HG02852 (cell line): ENCODE data around the gene UBE2E3.
"Not testable (repeated sequence)": the region's sequence is repeated elsewhere in the genome, so short reads cannot be mapped to it uniquely, and the experiment has no call there.

Experiments
- ATAC-seq: cut with Tn5 transposase; IDR thresholded peaks from one replicate; pipeline ENCODE4 v1.9.1; 2021; ENCODE audit warnings: mild to moderate bottlenecking, moderate library complexity; ENCODE audit not compliant: unreplicated experiment

The UBE2E3 gene

DNA sequence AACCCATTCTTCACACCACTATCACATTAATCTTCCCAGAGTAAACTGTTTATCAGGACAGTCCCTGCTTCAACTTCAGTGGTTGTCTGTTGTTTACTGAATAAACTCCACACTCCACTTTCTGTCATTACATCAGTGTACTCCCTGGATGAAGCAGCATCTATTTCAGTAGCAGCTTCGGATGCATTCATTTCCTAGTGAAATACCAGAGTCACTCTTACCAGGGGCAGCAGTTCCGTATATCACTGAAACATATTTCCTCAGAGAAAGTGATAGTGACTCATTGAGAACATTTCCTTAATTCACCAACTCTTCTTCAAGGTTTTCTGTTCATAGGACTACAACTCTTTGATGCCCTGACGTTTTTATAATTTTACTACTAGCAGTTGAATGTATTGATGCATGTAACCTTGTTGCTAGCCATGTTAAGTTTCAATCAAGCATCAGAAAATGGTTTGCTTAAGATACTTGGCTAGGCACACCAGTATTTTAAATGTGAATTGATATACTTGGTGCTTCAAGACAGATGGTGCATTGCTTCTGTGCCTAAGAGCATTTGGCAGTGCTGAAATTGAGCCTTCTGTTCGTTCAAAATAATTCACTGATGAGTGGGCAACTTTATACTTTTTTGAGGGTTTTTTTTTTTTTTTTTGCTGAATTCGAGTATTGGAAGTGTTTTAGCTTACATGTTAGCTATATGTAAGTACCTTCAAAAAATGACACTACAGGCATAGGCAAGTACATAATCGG, 92.3 kb downstream of the UBE2E3 start:
- ATAC-seq, result no peak

DNA sequence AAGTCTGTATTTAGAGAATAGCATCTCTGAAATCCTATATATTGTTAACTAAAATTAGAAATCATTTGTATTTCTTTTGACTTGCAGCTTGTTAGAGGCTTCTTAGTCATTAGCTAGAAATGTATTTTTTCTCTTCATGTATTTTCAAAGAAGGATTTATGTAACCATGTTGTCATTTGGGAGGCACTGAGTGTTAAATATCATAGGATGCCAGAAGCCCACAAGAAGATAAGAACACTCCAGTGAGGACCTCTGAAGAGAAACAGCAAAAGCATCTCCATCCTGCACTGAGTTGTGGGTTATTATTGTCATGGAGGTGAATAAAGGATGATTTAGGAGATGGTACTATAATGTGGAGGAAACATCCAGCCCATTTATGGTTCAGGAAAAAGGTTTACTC, 93.5 kb downstream of the UBE2E3 start:
- no peak for ATAC-seq

DNA sequence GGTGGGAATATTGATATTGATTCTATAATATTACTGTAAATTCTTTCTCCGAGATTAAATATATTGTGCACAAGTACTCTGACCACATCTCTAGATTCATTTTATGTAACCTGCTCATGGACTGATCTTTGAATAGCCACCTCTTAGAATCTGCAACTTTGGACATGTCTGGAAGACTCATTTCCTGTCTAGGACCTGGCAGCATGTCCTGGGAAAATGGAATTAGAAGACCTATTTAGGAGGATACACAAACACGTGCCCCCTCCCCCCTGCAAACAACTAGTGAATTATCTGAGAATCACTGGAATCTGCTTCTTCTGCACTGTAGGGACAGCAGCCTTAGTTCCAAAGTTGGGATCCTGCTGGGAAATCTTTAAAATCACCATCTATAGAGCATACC, 94.1 kb downstream of the UBE2E3 start:
- no peak for ATAC-seq

DNA sequence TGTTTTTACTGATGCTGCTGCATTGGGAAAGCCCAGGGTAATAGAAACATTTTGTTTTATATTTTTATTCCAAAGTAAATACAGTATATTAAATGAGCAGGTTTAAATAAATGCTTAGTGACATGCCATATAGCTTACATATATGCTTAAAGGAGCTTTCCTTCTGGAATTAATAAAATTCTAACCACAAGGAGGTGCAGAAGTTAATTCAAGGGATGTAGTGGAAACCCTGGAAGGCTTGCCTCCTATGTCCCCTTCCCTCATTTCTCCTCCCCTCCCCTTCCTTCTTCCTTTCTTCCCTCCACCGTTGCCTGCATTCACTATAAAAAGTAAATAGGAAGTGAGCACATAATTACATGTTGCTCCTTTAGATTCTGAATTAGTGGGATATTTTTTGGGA, 96.3 kb downstream of the UBE2E3 start:
- ATAC-seq, result no peak

DNA sequence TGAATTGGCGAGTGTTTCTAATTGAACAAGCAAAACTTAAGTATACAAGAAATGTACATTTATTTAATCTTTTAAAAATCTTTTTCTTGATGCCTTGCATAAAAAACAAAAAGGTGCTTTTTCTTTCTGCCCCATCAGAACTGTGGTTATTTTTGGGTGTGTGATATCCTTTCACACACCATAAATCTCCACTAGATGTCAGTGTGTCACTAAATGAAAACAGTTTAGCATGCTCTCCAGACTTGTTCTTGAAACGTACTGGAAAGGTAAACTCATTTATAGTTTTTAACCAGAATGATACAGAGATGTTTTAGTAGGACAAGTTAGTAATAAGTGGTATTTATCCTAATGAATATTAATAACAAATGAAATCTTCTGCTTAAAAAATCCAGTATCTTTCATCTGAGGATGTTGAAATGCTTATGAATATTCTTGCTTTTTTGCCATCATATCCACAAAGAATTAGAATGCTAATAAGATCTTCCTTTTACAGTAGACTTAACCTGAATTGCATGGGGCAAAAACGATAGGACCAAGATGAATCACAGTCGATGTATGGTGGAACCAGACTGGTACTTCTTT, 96.8 kb downstream of the UBE2E3 start:
- peak; percentile 88 for ATAC-seq

DNA sequence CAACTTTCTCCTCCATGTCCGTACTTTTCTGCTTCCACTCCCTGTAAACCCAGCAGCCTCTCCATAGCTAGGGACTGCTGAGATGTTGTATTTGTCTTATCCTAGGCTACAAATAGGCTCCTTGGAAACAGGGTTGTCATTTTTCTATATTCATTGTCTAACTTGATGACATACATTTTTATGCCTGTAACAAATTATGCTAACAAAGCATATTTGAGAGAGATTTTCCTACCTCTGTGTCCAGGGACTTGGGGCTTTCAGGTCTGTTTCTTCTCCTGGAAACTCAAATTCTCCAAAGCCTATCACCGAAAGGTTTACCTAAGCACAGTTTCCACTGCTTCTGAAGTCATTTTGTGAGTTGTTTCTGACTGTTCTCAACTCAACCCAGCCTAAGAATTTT, 102.7 kb downstream of the UBE2E3 start:
- no peak for ATAC-seq

DNA sequence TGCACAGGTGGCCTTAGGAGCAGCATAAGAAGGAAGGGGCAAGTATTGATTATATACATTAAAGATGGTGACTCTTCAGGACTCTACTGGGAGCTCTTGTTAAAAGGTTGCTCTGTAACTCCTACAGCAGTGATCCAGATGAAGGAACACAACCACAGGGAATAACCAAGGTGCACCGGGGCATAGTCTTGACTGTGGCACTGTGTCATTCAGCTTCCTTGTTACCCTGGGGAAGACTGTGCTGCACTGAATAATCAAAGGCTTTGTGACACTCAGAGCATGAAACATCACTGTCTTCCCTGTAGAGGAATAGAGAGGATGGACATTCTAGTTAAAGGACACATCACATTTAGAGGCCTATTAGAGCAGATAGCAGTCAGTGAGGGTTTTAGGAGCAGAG, 105.3 kb downstream of the UBE2E3 start:
- ATAC-seq, result no peak

DNA sequence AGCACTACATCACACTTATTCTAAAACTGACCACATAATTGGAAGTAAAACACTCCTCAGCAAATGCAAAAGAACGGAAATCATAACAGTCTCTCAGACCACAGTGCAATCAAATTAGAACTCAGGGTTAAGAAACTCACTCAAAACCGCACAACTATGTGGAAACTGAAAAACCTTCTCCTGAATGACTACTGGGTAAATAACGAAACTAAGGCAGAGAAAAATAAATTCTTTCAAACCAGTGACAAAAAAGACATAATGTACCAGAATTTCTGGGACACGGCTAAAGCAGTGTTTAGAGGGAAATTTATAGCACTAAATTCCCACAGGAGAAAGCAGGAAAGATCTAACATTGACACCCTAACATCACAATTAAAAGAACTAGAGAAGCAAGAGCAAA, 111.5 kb downstream of the UBE2E3 start:
- not testable (repeated sequence) for ATAC-seq

DNA sequence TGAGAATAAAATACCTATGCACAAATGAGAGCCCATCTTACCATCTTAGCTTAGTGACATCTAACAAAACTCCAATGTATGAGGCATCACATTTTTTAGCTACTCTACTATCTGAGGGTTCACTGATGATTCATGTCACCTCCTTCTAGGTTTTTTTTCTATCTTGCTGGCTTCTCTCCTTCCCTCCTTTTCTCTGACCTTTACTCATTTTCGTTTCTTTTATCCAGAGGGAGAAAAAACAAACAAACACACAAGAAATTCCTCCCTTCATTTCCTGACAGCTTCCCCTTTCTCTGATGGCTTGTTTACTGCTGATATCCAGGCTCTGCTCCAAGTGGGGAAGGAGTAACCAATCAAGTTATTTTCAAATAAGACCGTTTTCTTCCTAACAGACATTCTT, 115.1 kb downstream of the UBE2E3 start:
- no peak for ATAC-seq

DNA sequence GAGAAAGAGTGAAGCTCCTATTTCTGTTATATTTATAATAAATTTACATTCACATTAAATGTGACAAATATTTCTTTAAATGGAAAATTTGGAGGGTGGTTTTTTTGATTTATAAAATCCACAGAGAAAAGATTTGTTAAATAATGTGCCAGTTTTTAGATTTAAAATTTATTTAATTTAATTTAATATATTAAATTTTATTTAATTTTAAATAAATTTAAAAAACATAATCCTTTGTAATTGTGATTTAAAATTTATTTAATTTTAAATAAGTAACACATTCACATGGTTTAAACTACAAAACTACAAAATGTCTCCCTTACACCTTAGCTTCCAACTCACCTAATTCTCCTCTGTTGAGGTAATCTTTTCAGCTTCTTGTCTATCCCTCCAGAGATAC, 123.3 kb downstream of the UBE2E3 start:
- no peak for ATAC-seq

DNA sequence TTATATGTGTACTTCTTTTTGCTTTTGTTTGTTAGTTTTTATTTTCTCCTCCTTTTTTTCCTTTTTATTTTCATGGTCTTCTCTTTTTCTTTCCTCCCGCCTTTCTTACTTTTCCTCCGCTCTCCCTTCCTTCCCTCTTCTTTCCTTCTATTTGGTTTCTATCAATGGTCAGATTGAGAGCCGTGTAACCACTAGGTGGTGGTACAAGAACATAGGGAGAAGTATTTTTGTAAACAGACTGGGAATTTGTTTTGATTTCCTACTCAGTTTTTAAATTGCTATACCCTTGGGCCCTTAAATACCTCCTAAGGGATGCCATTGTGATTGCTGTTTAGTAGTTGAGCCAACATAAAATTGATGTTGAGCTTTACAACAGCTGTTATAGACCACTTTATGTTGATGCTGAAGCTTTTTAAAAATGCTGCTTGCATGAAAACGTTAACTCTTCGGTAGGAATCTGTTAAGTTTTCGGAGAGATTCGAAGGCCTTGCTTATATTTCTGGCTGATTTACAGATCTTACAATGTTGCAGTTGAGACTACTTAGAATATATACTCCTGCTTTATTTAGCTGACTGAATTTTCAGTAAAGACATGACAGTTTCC, 124.2 kb downstream of the UBE2E3 start:
- ATAC-seq, result no peak

DNA sequence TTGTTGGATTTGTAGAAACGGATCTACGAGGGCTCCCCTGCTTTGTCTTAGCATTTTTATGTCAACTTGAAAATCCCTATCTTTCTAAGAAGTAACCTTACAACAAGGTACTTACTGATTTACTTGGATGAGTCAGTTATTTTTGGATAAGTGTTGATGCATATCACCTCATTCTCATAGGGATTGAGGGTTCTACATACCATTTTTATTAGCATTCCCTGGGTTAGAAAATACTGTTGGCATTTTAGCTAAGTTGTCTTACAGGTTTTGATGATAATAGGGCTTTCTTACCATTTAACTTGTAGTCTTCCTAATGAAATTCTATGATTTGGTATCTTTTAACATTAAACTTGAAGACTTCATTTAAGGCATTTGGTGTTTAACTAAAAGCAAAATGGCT, 125.2 kb downstream of the UBE2E3 start:
- ATAC-seq, result no peak

DNA sequence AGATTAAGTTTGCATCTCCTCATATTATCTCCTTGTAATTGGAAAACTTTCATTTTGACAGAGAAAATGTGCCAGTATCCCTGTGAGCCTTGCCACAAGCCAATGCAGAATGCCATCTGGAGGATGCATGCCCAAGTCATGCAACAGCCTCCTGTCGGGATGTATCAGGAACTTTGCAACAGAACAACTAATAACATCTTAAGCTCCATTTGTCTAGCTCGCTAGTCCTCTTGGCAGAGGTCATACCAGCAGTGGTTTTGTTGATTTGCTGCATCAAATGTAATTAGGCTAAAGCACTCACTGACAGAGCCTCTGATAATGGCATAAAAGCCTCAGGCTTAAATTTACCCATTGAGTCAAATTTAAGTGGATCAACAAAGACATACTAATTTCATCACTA, 125.8 kb downstream of the UBE2E3 start:
- no peak for ATAC-seq

DNA sequence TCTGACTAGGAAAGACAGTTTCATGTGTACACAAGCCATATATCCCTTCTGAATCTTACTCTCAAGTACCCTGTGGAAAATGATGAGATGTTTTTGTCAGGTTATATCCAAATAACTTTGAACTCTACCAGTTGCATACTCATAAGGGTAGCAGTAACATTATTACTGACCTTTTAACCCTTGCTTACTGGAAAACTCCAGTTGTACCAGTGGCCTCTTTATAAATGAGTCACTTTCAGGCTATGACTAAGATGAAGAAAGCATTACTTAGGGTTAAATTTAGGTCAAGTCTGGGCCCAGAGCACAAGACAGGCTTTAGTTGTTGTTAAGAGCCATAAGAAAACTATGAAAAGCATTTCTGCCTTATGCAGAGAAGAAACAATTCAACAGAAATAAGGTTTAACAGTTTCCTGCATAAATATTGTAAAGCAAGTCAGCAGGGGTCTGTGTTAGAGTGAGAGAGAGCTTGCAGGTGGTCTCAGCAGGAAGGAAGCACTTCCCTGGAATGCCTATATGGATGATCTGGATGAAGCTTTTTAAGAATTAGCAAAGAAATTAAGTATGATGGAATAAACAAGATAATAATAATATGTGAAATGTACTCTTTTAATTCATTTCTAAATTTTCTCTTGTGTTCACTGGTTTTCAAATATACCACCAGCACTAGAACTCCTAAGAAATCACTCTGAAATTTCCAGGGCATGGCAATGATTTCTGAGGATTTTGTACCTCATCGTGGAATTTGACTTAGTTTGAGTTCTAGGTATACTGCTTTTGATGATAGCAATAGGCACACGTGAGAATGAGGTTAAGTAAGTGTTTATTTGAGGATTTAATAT, 126.6 kb downstream of the UBE2E3 start:
- ATAC-seq, result peak; percentile 97

DNA sequence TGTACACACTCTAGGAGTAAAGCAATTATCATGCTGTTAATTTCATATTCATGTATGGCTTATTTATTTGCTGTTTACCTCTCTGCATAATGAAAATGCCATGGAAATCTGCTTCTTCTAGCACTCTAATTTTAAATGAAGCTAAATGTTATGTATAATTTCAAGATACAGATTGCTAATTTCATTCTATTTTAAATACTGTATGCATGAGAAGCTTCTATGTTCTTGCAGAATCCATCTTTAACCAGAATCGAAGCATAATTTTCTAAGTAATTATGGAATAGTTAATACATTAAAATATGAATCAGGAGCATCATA, 127.2 kb downstream of the UBE2E3 start:
- ATAC-seq, result no peak

DNA sequence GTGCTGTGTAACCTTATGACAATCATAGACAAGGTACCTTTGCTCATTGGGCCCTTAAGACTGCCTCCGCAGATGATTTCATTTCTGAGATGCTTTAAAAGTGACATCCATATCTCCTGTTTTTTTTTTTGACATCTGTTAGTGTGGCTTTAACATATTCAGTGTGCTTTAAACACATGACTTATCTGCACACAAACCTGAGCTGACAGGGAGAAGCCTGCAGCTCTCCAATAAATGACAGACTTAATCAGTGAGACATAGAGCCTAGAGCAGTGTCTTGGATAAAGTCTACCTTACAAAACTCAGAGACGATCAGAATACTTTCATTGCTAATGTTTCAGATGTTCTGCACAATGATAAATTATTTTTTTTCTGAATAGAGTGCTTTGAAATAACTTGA, 130.7 kb downstream of the UBE2E3 start:
- no peak for ATAC-seq

DNA sequence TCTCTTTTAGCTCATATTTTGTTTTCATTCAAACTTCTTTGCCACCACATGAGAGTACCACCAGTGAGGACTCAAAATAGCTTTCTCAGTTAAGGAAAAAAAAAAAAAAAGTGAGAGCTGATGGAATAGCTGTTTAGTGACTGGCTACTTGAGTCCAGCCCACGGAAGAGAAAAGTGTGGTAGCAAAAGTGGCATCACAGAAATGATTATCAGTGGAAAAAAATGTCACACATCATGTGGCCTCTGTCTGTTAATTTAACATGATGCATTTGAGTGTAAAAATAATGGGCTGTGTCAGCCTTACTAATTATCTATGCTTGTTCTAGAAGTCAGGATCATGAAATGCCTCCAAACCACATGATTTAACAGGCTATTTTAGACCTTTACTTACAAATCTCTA, 132.5 kb downstream of the UBE2E3 start:
- no peak for ATAC-seq
